A673 (cell line): Measurements from ENCODE around the gene AUNIP. TPM values are rescaled to one million over a fixed set of nuclear protein-coding genes. Genes with fewer than 3 reads are reported as not detected.

Experiments
- BruUV-seq: library from RNA; stranded (reverse); fragments of 400-500 nt; replicated peaks from 2 replicates; lab custom pipeline; 2021; lab: Mats Ljungman, UMichigan
- CTCF ChIA-PET: fragments of 300-600 bp; sonication (Branson Sonifier 250); formaldehyde crosslinking; loops from one replicate; lab custom pipeline; 2022; ENCODE audit warnings: antibody characterized with exemption; lab: Charles Lee
- POLR2A ChIA-PET: fragments of 300-600 bp; sonication (Branson Sonifier 250); formaldehyde crosslinking; loops from one replicate; lab custom pipeline; 2022; ENCODE audit warnings: antibody characterized with exemption; ENCODE audit not compliant: low non-redundant PET; lab: Charles Lee
- DNase-seq: peaks from one replicate; pipeline ENCODE4 v3.0.0-alpha.2; 2015; ENCODE audit warnings: low spot score
- H3K27ac ChIP-seq: fragments of 200-600 bp; sonication (generic); 2 replicates; pipeline ENCODE4 v1.5.1; 2016; ENCODE audit warnings: mixed run types, low read depth, mild to moderate bottlenecking, mixed read lengths, antibody characterized with exemption, low read length; ENCODE audit not compliant: poor library complexity, severe bottlenecking
- H3K27me3 ChIP-seq: fragments of 200-600 bp; sonication (generic); replicated peaks from 2 replicates; pipeline ENCODE4 v1.6.1; 2017; ENCODE audit warnings: mixed run types, low read depth, mild to moderate bottlenecking, mixed read lengths, antibody characterized with exemption, low read length; ENCODE audit not compliant: insufficient read depth, poor library complexity
- H3K36me3 ChIP-seq: fragments of 200-600 bp; sonication (generic); 2 replicates; pipeline ENCODE4 v1.6.1; 2016; ENCODE audit warnings: mixed run types, mild to moderate bottlenecking, mixed read lengths, antibody characterized with exemption, low read length; ENCODE audit not compliant: insufficient read depth, poor library complexity, severe bottlenecking
- H3K4me1 ChIP-seq: fragments of 200-600 bp; sonication (generic); 2 replicates; pipeline ENCODE4 v1.6.1; 2017; ENCODE audit warnings: mixed run types, mild to moderate bottlenecking, mixed read lengths, antibody characterized with exemption, low read length; ENCODE audit not compliant: insufficient read depth, poor library complexity, severe bottlenecking
- H3K4me3 ChIP-seq: fragments of 200-600 bp; sonication (generic); 2 replicates; pipeline ENCODE4 v1.5.1; 2016; ENCODE audit warnings: low read depth, mixed run types, mild to moderate bottlenecking, mixed read lengths, low read length; ENCODE audit not compliant: poor library complexity, severe bottlenecking
- H3K9me3 ChIP-seq: fragments of 200-600 bp; sonication (generic); 2 replicates; pipeline ENCODE4 v1.6.1; 2016; ENCODE audit warnings: mixed run types, low read depth, mild to moderate bottlenecking, mixed read lengths, antibody characterized with exemption, low read length; ENCODE audit not compliant: poor library complexity, severe bottlenecking
- EZH2 ChIP-seq: fragments of 200-600 bp; sonication (generic); IDR thresholded peaks from 2 replicates; pipeline ENCODE4 v1.6.1; 2017; ENCODE audit warnings: borderline replicate concordance, low read depth, mild to moderate bottlenecking, mixed read lengths, antibody characterized with exemption, low read length; ENCODE audit not compliant: poor library complexity, severe bottlenecking
- intact Hi-C: fragments of 100-400 bp; cut with micrococcal nuclease; formaldehyde crosslinking; loops from one replicate; pipeline ENCODE4 v1.10.0; 2022; ENCODE audit not compliant: unreplicated experiment
- total RNA-seq: library from RNA; stranded (reverse); gene quantifications from 2 replicates; pipeline ENCODE4 v1.2.3, GENCODE V29; 2021
- TF ChIP-seq, protein P1 (sequence below): fragments of 300-800, 200-600 bp; sonication (generic); conservative IDR thresholded peaks from 2 replicates; pipeline ENCODE4 v1.5.1; 2017; ENCODE audit warnings: low read depth, mild to moderate bottlenecking, antibody characterized with exemption, low read length, moderate library complexity, mixed read lengths

Gene AUNIP
- total RNA-seq, 1 experiment from 2014 or later, result 18.9 TPM

DNA sequence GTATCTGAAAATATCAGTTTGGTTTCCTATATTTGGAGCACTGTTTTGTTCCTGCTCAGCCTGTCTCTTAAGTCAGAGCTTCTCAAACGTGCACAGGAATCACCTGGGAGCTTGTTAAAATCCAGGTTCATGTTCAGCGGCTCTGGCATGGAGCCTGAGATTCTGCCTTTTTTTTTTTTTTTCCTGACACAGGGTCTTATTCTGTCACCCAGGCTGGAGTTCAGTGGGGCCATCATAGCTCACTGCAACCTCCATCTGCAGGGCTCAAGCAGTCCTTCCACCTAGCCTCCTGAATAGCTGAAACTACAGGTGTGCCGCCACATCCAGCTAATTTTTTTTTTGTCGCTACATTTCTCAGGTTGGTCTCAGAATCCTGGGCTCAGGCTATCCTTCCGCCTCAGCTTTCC is 71.5 kb downstream of the AUNIP start:
- no peak for DNase-seq
- intact Hi-C loops, result no loop called here
- ChIA-PET CTCF (interaction anchor here (0.7 kb wide), 2 partner anchors 49 to 658 kb away, joined by 5 to 6 read pairs; no protein-coding TSS in a partner anchor), POLR2A (no interaction called here)
- no TSS peak for BruUV-seq
- no peak overlapping the region for H3K4me3 ChIP-seq
- H3K27ac ChIP-seq, result no peak overlapping the region
- H3K9me3 ChIP-seq, result no peaks in the 10 kb centered on the region
- H3K27me3 ChIP-seq, result no peaks in the 10 kb centered on the region
- H3K4me1 ChIP-seq, result no peaks in the 10 kb centered on the region
- TF ChIP-seq, protein P1, sequence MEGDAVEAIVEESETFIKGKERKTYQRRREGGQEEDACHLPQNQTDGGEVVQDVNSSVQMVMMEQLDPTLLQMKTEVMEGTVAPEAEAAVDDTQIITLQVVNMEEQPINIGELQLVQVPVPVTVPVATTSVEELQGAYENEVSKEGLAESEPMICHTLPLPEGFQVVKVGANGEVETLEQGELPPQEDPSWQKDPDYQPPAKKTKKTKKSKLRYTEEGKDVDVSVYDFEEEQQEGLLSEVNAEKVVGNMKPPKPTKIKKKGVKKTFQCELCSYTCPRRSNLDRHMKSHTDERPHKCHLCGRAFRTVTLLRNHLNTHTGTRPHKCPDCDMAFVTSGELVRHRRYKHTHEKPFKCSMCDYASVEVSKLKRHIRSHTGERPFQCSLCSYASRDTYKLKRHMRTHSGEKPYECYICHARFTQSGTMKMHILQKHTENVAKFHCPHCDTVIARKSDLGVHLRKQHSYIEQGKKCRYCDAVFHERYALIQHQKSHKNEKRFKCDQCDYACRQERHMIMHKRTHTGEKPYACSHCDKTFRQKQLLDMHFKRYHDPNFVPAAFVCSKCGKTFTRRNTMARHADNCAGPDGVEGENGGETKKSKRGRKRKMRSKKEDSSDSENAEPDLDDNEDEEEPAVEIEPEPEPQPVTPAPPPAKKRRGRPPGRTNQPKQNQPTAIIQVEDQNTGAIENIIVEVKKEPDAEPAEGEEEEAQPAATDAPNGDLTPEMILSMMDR, result no peak
- TF ChIP-seq EZH2, result no peak
- no peaks in the 10 kb centered on the region for H3K36me3 ChIP-seq

DNA sequence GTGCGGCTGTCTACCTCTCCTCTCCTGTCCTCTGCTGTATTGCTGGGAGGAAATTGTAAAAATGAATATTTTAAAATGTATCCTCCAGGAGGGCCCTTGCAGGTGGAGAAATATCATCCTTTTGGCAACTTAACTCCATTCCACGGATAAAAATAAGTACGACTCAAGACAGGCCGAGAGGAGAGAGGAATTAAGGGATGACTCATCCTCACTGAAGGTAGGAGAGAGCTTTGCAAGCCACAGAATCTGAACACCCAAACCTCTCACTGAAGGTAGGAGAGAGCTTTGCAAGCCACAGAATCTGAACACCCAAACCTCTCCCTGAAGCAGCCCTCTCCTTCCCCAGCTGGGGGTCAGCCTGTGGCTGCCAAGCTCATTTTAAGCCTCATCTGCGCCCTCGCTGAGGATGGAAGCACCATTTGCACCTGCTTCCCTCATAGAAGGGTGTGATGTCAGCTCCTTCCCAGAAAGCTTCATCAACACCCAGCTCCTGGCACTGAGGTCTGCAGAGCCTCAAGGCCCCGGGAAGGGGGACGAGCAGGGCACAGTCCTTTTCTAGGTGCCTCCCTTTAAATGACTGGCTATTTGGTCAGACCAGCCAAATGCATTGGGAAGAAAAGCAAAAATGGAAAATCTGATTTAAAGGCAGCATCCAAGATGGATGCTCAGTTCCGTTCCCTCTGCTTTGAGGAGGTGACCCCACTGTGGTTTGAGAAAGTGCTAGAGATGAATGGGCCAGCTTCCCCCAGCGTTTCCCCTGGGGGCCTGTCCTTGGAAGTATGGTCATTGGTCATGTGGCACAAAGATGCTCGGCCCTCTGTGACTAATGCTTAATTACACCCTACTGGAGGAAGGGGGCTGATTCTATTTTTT is 72.1 kb downstream of the AUNIP start:
- DNase-seq, result no peak
- CTCF ChIA-PET, result no interaction called here
- Histone ChIP-seq H3K27me3 (no peaks in the 10 kb centered on the region), H3K36me3 (no peaks in the 10 kb centered on the region), H3K9me3 (no peaks in the 10 kb centered on the region), H3K4me3 (no peak overlapping the region), H3K4me1 (no peaks in the 10 kb centered on the region), H3K27ac (no peak overlapping the region)
- BruUV-seq, result no TSS peak
- no peak for TF ChIP-seq EZH2
- TF ChIP-seq, protein P1, result no peak
- POLR2A ChIA-PET, result no interaction called here
- intact Hi-C loops, result no loop called here

DNA sequence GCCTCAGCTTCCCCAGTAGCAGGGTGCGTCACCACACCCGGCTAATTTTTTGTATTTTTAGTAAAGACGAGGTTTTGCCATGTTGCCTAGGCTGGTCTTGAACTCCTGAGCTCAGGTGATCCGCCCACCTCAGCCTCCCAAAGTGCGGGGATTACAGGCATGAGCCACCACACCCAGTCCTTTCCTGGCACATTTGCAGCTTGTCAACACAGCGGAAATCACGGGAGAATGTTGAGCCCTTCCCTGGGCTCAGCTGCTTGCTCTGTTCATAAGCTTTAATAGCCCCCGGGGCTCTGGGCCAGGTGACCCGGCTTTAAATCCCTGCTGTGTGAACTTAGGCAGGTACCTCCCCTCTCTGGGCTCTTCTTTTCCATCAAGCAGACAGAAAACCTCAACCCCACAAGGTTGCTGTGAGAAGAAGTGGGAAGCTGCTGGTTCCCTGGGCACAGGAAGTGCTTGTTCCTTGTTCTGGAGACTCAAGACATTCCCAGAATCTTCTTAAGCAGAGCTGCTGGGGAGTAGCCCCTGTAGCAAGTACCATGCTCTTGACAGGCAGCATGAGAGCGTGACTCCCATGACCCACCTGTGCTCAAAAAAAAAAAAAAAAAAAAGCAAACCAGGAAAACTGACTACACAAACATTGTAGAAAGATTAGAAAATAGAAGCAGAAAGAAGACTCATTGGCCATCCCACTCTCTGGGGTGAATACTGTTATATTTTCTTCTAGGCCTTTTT is 73.8 kb downstream of the AUNIP start:
- no peak for DNase-seq
- CTCF ChIA-PET, result no interaction called here
- TF ChIP-seq, protein P1, result no peak
- no peak for TF ChIP-seq EZH2
- no peak overlapping the region for H3K27ac ChIP-seq
- H3K9me3 ChIP-seq, result no peaks in the 10 kb centered on the region
- POLR2A ChIA-PET, result no interaction called here
- no TSS peak for BruUV-seq
- H3K4me1 ChIP-seq, result no peaks in the 10 kb centered on the region
- H3K36me3 ChIP-seq, result no peaks in the 10 kb centered on the region
- H3K4me3 ChIP-seq, result no peak overlapping the region
- intact Hi-C loops, result no loop called here
- H3K27me3 ChIP-seq, result no peaks in the 10 kb centered on the region
